Measurements from ENCODE around the gene JAK1.

The JAK1 gene

GRCh38 chr1:64857347-64857746, 109.0 kb downstream of the JAK1 start:
- no peak for DNase-seq

GRCh38 chr1:64856553-64856952, 109.8 kb downstream of the JAK1 start:
- no peak for DNase-seq

- DNase-seq = no peak
These were observed 110.8 kb downstream of the JAK1 start for GRCh38 chr1:64855557-64855956.

GRCh38 chr1:64854674-64855073, 111.7 kb downstream of the JAK1 start:
- DNase-seq = no peak

- DNase-seq = no peak
These were observed 114.7 kb downstream of the JAK1 start for GRCh38 chr1:64851664-64852063.

- DNase-seq = no peak
These were observed 115.5 kb downstream of the JAK1 start for GRCh38 chr1:64850846-64851245.

- no peak for DNase-seq
These were observed 116.4 kb downstream of the JAK1 start for GRCh38 chr1:64849942-64850341.

GRCh38 chr1:64848803-64849202, 117.5 kb downstream of the JAK1 start:
- DNase-seq = no peak

GRCh38 chr1:64848136-64848535, 118.2 kb downstream of the JAK1 start:
- no peak for DNase-seq

- no peak for DNase-seq
These were observed 118.7 kb downstream of the JAK1 start for GRCh38 chr1:64847666-64848065.

GRCh38 chr1:64846573-64847430, 119.5 kb downstream of the JAK1 start:
- DNase-seq = no peak

GRCh38 chr1:64845831-64846425, 120.4 kb downstream of the JAK1 start:
- DNase-seq = no peak

- no peak for DNase-seq
These were observed 121.7 kb downstream of the JAK1 start for GRCh38 chr1:64844609-64845008.

- DNase-seq = no peak
These were observed 122.2 kb downstream of the JAK1 start for GRCh38 chr1:64844175-64844574.

- no peak for DNase-seq
These were observed 122.7 kb downstream of the JAK1 start for GRCh38 chr1:64843675-64844074.

GRCh38 chr1:64842224-64842623, 124.1 kb downstream of the JAK1 start:
- DNase-seq = no peak

- DNase-seq = no peak
These were observed 124.9 kb downstream of the JAK1 start for GRCh38 chr1:64841330-64842065.

- no peak for DNase-seq
These were observed 126.5 kb downstream of the JAK1 start for GRCh38 chr1:64839732-64840405.

GRCh38 chr1:64839261-64839660, 127.1 kb downstream of the JAK1 start:
- DNase-seq = no peak

GRCh38 chr1:64838486-64838885, 127.9 kb downstream of the JAK1 start:
- DNase-seq = no peak

GRCh38 chr1:64836802-64837201, 129.5 kb downstream of the JAK1 start:
- DNase-seq = no peak

- DNase-seq = no peak
These were observed 131.6 kb downstream of the JAK1 start for GRCh38 chr1:64834734-64835133.

GRCh38 chr1:64830030-64830651, 136.2 kb downstream of the JAK1 start:
- DNase-seq = no peak

All from CD4-positive, alpha-beta T cell treated with Interleukin-17A for 1 hour (primary cell).